Hepatocyte (in vitro differentiated cells): Measurements from ENCODE around the gene PNPLA2. TPM values are rescaled to one million over a fixed set of nuclear protein-coding genes. Genes with fewer than 3 reads are reported as not detected.

Experiments
- DNase-seq: peaks from one replicate; pipeline ENCODE4 v3.0.0-alpha.2; 2016; ENCODE audit warnings: low spot score
- H2AFZ ChIP-seq: fragments of 200-600 bp; sonication (generic); 2 replicates; pipeline ENCODE4 v1.6.0; 2016; ENCODE audit warnings: antibody characterized with exemption, mild to moderate bottlenecking
- H3K27ac ChIP-seq: fragments of 200-600 bp; sonication (generic); 2 replicates; pipeline ENCODE4 v1.5.1; 2016; ENCODE audit warnings: mild to moderate bottlenecking
- H3K27me3 ChIP-seq: fragments of 200-600 bp; sonication (generic); 2 replicates; pipeline ENCODE4 v1.6.1; 2016
- H3K36me3 ChIP-seq: fragments of 200-600 bp; sonication (generic); replicated peaks from 2 replicates; pipeline ENCODE4 v1.5.1; 2016; ENCODE audit warnings: low read depth; ENCODE audit not compliant: insufficient read depth
- H3K4me1 ChIP-seq: fragments of 200-600 bp; sonication (generic); 2 replicates; pipeline ENCODE4 v1.5.1; 2016; ENCODE audit warnings: mild to moderate bottlenecking, moderate library complexity; ENCODE audit not compliant: insufficient read depth
- H3K4me2 ChIP-seq: fragments of 200-600 bp; sonication (generic); 2 replicates; pipeline ENCODE4 v1.6.0; 2016
- H3K4me3 ChIP-seq: fragments of 200-600 bp; sonication (generic); 2 replicates; pipeline ENCODE4 v1.5.1; 2016; ENCODE audit warnings: mild to moderate bottlenecking
- H3K79me2 ChIP-seq: fragments of 200-600 bp; sonication (generic); 2 replicates; pipeline ENCODE4 v1.6.0; 2017; ENCODE audit warnings: mild to moderate bottlenecking
- H3K9me2 ChIP-seq: fragments of 200-600 bp; sonication (generic); replicated peaks from 2 replicates; pipeline ENCODE4 v1.6.0; 2017; ENCODE audit warnings: mild to moderate bottlenecking; ENCODE audit not compliant: insufficient read depth
- H3K9me3 ChIP-seq: fragments of 200-600 bp; sonication (generic); 2 replicates; pipeline ENCODE4 v1.5.1; 2016; ENCODE audit warnings: low read depth, mild to moderate bottlenecking
- H4K20me1 ChIP-seq: fragments of 200-600 bp; sonication (generic); 2 replicates; pipeline ENCODE4 v1.6.0; 2016; ENCODE audit warnings: mild to moderate bottlenecking; ENCODE audit not compliant: insufficient read depth, poor library complexity, severe bottlenecking
- CTCF ChIP-seq: fragments of 200-600 bp; sonication (generic); IDR thresholded peaks from 2 replicates; pipeline ENCODE4 v1.5.1; 2016; ENCODE audit warnings: antibody characterized with exemption, mild to moderate bottlenecking; ENCODE audit not compliant: poor library complexity
- EZH2 ChIP-seq: fragments of 200-600 bp; sonication (generic); IDR thresholded peaks from 2 replicates; pipeline ENCODE4 v1.6.1; 2016; ENCODE audit warnings: antibody characterized with exemption, mild to moderate bottlenecking, borderline replicate concordance
- EZH2phosphoT487 ChIP-seq: fragments of 200-600 bp; sonication (generic); IDR thresholded peaks from one replicate; pipeline ENCODE4 v1.6.1; 2018; ENCODE audit warnings: antibody characterized with exemption, mild to moderate bottlenecking, low read depth, moderate library complexity; ENCODE audit not compliant: unreplicated experiment, severe bottlenecking
- WGBS: methylation state at CpG from one replicate; pipeline ENCODE4 v1.1.6; 2016; ENCODE audit warnings: low lambda C conversion rate; ENCODE audit errors: missing lambda C conversion rate; 5-methylcytosine and 5-hydroxymethylcytosine counted together
- polyA plus RNA-seq: library from polyadenylated mRNA; unstranded; fragments of >200 nt; fragmentation: Nextera tagmentation; extraction: Ambion mirVana; gene quantifications from 2 replicates; pipeline ENCODE4 v1.2.1, GENCODE V29; 2016
- total RNA-seq: library from RNA; depleted of rRNA; stranded (reverse); fragments of >200 nt; gene quantifications from 2 replicates; pipeline ENCODE4 v1.2.3, GENCODE V29; 2014

Gene PNPLA2
- total and polyA plus RNA-seq, 2 experiments from 2014 or later: 12.9 to 50.0 TPM

- Histone ChIP-seq H3K36me3 (no peaks in the 10 kb centered on the region), H3K4me2 (no peak overlapping the region), H3K9me3 (no peaks in the 10 kb centered on the region), H2AFZ (no peak overlapping the region), H3K27me3 (no peaks in the 10 kb centered on the region), H4K20me1 (no peaks in the 10 kb centered on the region), H3K27ac (no peak overlapping the region), H3K9me2 (no peaks in the 10 kb centered on the region), H3K79me2 (no peaks in the 10 kb centered on the region), H3K4me1 (no peaks in the 10 kb centered on the region), H3K4me3 (no peak overlapping the region)
- 88% methylated on average over 8 of the region's 8 CpGs for WGBS
- TF ChIP-seq EZH2phosphoT487 (no peak), EZH2 (no peak), CTCF (no peak)
- DNase-seq: no peak
Measured at GRCh38 chr11:870418-870817, 51.7 kb downstream of the PNPLA2 start.

DNA sequence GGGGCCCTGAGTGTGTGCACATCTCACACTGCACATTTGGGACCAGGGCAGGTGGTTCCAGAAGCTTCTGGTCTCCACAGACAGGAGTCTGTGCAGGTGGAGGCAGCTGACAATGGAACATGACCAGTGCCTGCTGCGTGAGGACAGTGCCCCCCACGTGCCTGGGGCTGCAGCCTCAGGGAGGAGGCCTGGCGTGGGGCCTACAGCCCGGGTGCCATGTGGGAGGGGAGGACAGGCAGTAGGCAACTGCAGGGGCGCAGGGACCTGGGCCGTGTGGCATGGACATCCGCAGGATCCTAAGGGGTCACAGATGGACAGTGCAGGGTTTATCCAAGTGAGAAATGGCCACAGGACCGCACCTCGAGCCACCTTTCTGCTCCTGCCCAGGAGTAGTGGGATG is 52.8 kb downstream of the PNPLA2 start:
- Histone ChIP-seq H3K9me2 (no peaks in the 10 kb centered on the region), H3K79me2 (no peaks in the 10 kb centered on the region), H2AFZ (no peak overlapping the region), H4K20me1 (no peaks in the 10 kb centered on the region), H3K4me1 (no peaks in the 10 kb centered on the region), H3K4me3 (no peak overlapping the region), H3K27ac (no peak overlapping the region), H3K36me3 (no peaks in the 10 kb centered on the region), H3K27me3 (no peaks in the 10 kb centered on the region), H3K9me3 (no peaks in the 10 kb centered on the region), H3K4me2 (no peak overlapping the region)
- DNase-seq: no peak
- 84% methylated on average over 9 of the region's 9 CpGs for WGBS
- no peak for TF ChIP-seq CTCF
- no peak for TF ChIP-seq EZH2phosphoT487
- TF ChIP-seq EZH2: no peak

DNA sequence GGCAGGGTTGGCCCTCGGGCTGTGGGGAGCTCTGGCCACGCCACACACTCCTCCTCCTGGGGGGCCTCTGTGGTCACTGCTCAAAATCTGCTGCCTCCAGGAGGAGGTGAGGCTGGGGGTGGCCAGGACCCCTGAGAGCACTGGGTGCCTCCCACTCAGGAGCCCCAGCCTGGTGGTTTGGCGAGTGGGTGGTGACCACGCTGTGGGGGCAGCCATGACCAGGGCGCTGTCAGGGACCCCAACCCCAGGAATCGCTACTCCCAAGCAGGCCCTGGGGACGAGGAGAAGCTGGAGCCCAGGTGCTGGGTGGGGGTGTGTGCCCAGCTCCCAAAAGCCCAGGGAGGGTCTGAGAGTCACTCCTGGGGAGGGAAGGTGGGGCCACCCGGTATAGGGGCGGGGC is 54.1 kb downstream of the PNPLA2 start:
- no peaks in the 10 kb centered on the region for H3K9me3 ChIP-seq
- H3K36me3 ChIP-seq: no peaks in the 10 kb centered on the region
- H3K27me3 ChIP-seq: no peaks in the 10 kb centered on the region
- TF ChIP-seq CTCF: no peak
- no peak for TF ChIP-seq EZH2
- H3K27ac ChIP-seq: no peak overlapping the region
- no peaks in the 10 kb centered on the region for H3K9me2 ChIP-seq
- no peak overlapping the region for H3K4me3 ChIP-seq
- no peaks in the 10 kb centered on the region for H3K4me1 ChIP-seq
- no peak overlapping the region for H3K4me2 ChIP-seq
- H3K79me2 ChIP-seq: no peaks in the 10 kb centered on the region
- 97% methylated on average over 9 of the region's 9 CpGs for WGBS
- no peaks in the 10 kb centered on the region for H4K20me1 ChIP-seq
- H2AFZ ChIP-seq: no peak overlapping the region
- DNase-seq: no peak

- H3K4me2 ChIP-seq: no peak overlapping the region
- no peak for DNase-seq
- no peaks in the 10 kb centered on the region for H3K27me3 ChIP-seq
- H3K4me1 ChIP-seq: no peaks in the 10 kb centered on the region
- H3K4me3 ChIP-seq: no peak overlapping the region
- no peak overlapping the region for H2AFZ ChIP-seq
- TF ChIP-seq EZH2 (no peak), CTCF (no peak), EZH2phosphoT487 (no peak)
- no peaks in the 10 kb centered on the region for H3K36me3 ChIP-seq
- no peaks in the 10 kb centered on the region for H3K9me3 ChIP-seq
- H3K27ac ChIP-seq: no peak overlapping the region
- 79% methylated on average over 12 of the region's 12 CpGs for WGBS
- H3K9me2 ChIP-seq: no peaks in the 10 kb centered on the region
- H4K20me1 ChIP-seq: no peaks in the 10 kb centered on the region
- H3K79me2 ChIP-seq: no peaks in the 10 kb centered on the region
Measured at GRCh38 chr11:873706-874105, 55.0 kb downstream of the PNPLA2 start.
